Hematopoietic multipotent progenitor cell (in vitro differentiated cells): Measurements from ENCODE around the gene WNK2. TPM values are rescaled to one million over a fixed set of nuclear protein-coding genes. Genes with fewer than 3 reads are reported as not detected.

Experiments used
- DNase-seq, 3 donors: peaks; one replicate each; pipeline ENCODE4 v3.0.0-alpha.2; 2011 to 2015; ENCODE audit warnings: low read depth in 2 of 3, low spot score in 2 of 3
- total RNA-seq: library from RNA; depleted of rRNA; stranded (reverse); fragments of >200 nt; gene quantifications from one replicate; pipeline ENCODE4 v1.2.3, GENCODE V29; 2012

Gene WNK2
- total RNA-seq, 1 donor = under 0.01 TPM

GRCh38 chr9:93159601-93160471 is 24.1 kb upstream of the WNK2 start:
- DNase-seq = peak; percentile 44 to 70 (median 61)

GRCh38 chr9:93161786-93162562 is 22.0 kb upstream of the WNK2 start:
- no peak for DNase-seq

- no peak for DNase-seq
Measured at GRCh38 chr9:93164085-93164484, 19.9 kb upstream of the WNK2 start.

GRCh38 chr9:93166699-93167098 is 17.2 kb upstream of the WNK2 start:
- no peak for DNase-seq

GRCh38 chr9:93167185-93167584 is 16.8 kb upstream of the WNK2 start:
- no peak for DNase-seq

- no peak for DNase-seq
Measured at GRCh38 chr9:93167838-93168237, 16.1 kb upstream of the WNK2 start.

GRCh38 chr9:93168581-93168980 is 15.4 kb upstream of the WNK2 start:
- no peak for DNase-seq

- DNase-seq = no peak
Measured at GRCh38 chr9:93169444-93169843, 14.5 kb upstream of the WNK2 start.

- no peak for DNase-seq
Measured at GRCh38 chr9:93170571-93170970, 13.4 kb upstream of the WNK2 start.

- peak in 1 of 3 donors; percentile 58 for DNase-seq
Measured at GRCh38 chr9:93171261-93171990, 12.5 kb upstream of the WNK2 start.

- DNase-seq = no peak
Measured at GRCh38 chr9:93172666-93173364, 11.1 kb upstream of the WNK2 start.

GRCh38 chr9:93173365-93174051 is 10.4 kb upstream of the WNK2 start:
- DNase-seq = no peak

- DNase-seq = no peak
Measured at GRCh38 chr9:93174976-93175375, 9.0 kb upstream of the WNK2 start.

GRCh38 chr9:93177676-93178075 is 6.3 kb upstream of the WNK2 start:
- DNase-seq = no peak

- DNase-seq = no peak
Measured at GRCh38 chr9:93178851-93179786, 4.8 kb upstream of the WNK2 start.

GRCh38 chr9:93180938-93181337 is 3.0 kb upstream of the WNK2 start:
- no peak for DNase-seq

GRCh38 chr9:93181672-93182435 is 2.1 kb upstream of the WNK2 start:
- DNase-seq = no peak

- DNase-seq = no peak
Measured at GRCh38 chr9:93182572-93182971, 1.4 kb upstream of the WNK2 start.
